Transverse colon (tissue), 4 donors: ENCODE data around the gene IL3. TPM values are rescaled to one million over a fixed set of nuclear protein-coding genes. Genes with fewer than 3 reads are reported as not detected.

Source experiments
- DNase-seq: peaks from one replicate; pipeline ENCODE4 v3.0.0-alpha.2; 2019
- H3K27ac ChIP-seq, 4 donors: fragments of 200-600 bp; sonication (generic); 2 replicates each; pipeline ENCODE4 v1.5.1; 2016 to 2018; ENCODE audit warnings: inconsistent platforms in 4 of 4
- H3K27me3 ChIP-seq: fragments of 200-600 bp; sonication (generic); 2 replicates; pipeline ENCODE4 v1.5.1; 2017; ENCODE audit warnings: inconsistent platforms
- H3K36me3 ChIP-seq, 4 donors: fragments of 200-600 bp; sonication (generic); 2 replicates each; pipeline ENCODE4 v1.5.1; 2017 to 2019; ENCODE audit warnings: inconsistent platforms in 4 of 4
- H3K4me1 ChIP-seq, 4 donors: fragments of 200-600 bp; sonication (generic); 2 replicates each; pipeline ENCODE4 v1.5.1; 2017 to 2020; ENCODE audit warnings: inconsistent platforms in 4 of 4
- H3K4me3 ChIP-seq, 4 donors: fragments of 200-600 bp; sonication (generic); 1 replicate in 1 of 4; 2 replicates in 3 of 4; pipeline versions ENCODE4 v1.5.1 to v1.6.1; 2017 to 2019; ENCODE audit warnings: inconsistent platforms in 4 of 4
- H3K9me3 ChIP-seq, 2 donors: fragments of 200-600 bp; sonication (generic); 2 replicates each; pipeline ENCODE4 v1.5.1; 2017 to 2019; ENCODE audit warnings: inconsistent platforms in 2 of 2
- EP300 ChIP-seq: sonication (generic); formaldehyde crosslinking; IDR thresholded peaks from one replicate; pipeline ENCODE4 v1.6.1; 2017; ENCODE audit warnings: antibody characterized with exemption, low read depth
- POLR2A ChIP-seq: fragments of 450-650 bp; IDR thresholded peaks from one replicate; pipeline ENCODE4 v1.6.1; 2016; ENCODE audit warnings: antibody characterized with exemption, mild to moderate bottlenecking, moderate library complexity
- POLR2AphosphoS5 ChIP-seq, 3 donors: sonication (generic); formaldehyde crosslinking; IDR thresholded peaks; one replicate each; pipeline ENCODE4 v1.6.1; 2016; ENCODE audit warnings: antibody characterized with exemption in 3 of 3
- WGBS, 2 donors: methylation state at CpG; one replicate each; pipeline ENCODE4 v1.1.5; 2018; ENCODE audit warnings: low coverage in 1 of 2; 5-methylcytosine and 5-hydroxymethylcytosine counted together
- in situ Hi-C, 4 donors: fragments of 200-750 bp; cut with MboI; loops; one replicate each; pipeline versions ENCODE4 v1.15.0 to v1.15.1; 2017; ENCODE audit warnings: low sequenced_read_pairs in 3 of 4, low pct_ligation_motif_present in 1 of 4, low pct_unique_long_range_greater_than_20kb in 1 of 4
- intact Hi-C: fragments of 100-400 bp; cut with DNase I; formaldehyde crosslinking; loops from one replicate; pipeline ENCODE4 v1.15.1; 2023; ENCODE audit warnings: low total_unique reads
- total RNA-seq, 4 donors: library from RNA; depleted of rRNA; stranded (reverse); fragments of >200 nt; gene quantifications; one replicate each; pipeline ENCODE4 v1.1.0, GENCODE V29; 2016
- TF ChIP-seq, protein P1 (sequence below), 5 experiments: fragments of 200-600 bp in 3 of 5; fragments of 450-650 bp in 2 of 5; sonication (generic) in 3 of 5; IDR thresholded peaks; 1 replicate in 2 of 5; 2 replicates in 3 of 5; pipeline ENCODE4 v1.5.1; 2016 to 2017; ENCODE audit warnings: antibody characterized with exemption in 5 of 5, inconsistent platforms in 3 of 5, mild to moderate bottlenecking in 2 of 5, moderate library complexity in 1 of 5

The IL3 gene
- total RNA-seq, 4 donors from 2014 or later: not detected

GRCh38 chr5:132055441-132055807 lies 5.0 kb upstream of the IL3 start:
- no peaks in the 10 kb centered on the region for H3K9me3 ChIP-seq
- DNase-seq: no peak
- TF ChIP-seq, protein P1, sequence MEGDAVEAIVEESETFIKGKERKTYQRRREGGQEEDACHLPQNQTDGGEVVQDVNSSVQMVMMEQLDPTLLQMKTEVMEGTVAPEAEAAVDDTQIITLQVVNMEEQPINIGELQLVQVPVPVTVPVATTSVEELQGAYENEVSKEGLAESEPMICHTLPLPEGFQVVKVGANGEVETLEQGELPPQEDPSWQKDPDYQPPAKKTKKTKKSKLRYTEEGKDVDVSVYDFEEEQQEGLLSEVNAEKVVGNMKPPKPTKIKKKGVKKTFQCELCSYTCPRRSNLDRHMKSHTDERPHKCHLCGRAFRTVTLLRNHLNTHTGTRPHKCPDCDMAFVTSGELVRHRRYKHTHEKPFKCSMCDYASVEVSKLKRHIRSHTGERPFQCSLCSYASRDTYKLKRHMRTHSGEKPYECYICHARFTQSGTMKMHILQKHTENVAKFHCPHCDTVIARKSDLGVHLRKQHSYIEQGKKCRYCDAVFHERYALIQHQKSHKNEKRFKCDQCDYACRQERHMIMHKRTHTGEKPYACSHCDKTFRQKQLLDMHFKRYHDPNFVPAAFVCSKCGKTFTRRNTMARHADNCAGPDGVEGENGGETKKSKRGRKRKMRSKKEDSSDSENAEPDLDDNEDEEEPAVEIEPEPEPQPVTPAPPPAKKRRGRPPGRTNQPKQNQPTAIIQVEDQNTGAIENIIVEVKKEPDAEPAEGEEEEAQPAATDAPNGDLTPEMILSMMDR (IDR thresholded peaks at IDR 0.05): no peak
- no peak for TF ChIP-seq POLR2A
- no peak for TF ChIP-seq EP300
- TF ChIP-seq POLR2AphosphoS5 (IDR thresholded peaks at IDR 0.05): no peak
- in situ Hi-C loops: no loop called here
- no peak overlapping the region for H3K4me3 ChIP-seq
- H3K36me3 ChIP-seq: no peaks in the 10 kb centered on the region
- H3K4me1 ChIP-seq: no peaks in the 10 kb centered on the region
- intact Hi-C loops: no loop called here
- no peaks in the 10 kb centered on the region for H3K27me3 ChIP-seq
- H3K27ac ChIP-seq: no peak overlapping the region
- 100% methylated on average over 1 of the region's 1 CpG; no CpG with 5 or more reads in 1 of the 2 donors for WGBS, 2 donors

DNA sequence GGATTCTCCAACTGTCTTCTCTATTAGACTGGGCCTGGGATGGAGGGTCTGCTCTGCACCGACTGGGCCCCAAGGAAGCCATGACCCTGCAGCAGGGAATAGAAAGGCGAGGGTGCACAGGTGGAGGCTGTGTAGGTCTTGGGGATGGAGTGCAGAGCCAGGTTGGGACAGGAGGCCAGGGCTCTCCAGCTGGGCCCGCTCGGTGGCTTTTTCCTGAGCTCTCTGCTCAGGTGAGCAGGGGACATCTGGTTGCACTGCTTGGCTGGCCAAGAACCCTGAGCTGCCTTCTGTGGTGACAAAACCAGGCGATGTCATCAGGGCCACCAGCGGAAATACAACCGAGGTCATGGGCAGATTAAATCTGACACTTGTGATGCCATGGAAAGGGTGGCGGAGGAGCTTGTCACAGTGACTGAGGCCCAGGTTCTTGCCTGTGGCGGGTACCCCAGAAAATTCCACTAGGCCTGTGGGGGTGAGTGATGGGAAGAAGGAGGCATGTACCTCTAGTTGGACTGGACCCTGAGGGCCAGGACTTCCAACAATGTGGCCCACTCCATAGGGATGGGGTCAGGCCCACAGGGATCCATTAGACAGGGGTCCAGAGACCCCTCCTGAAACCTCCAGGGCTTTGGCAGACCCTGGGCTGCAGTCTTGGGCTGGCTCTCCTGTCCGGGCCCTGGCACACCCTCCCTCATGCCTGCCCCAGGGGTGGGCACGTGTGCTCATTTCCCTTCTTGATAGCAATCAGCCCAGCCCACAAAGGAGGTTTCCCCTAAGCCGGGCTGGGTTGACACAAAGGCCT lies 4.4 kb upstream of the IL3 start:
- in situ Hi-C loops (no loop called here), intact Hi-C loops (no loop called here)
- 74 to 80% methylated on average over 1 to 12 of the region's 12 CpGs for WGBS, 2 donors
- H3K27ac ChIP-seq: no peak overlapping the region
- no peak for DNase-seq
- no peaks in the 10 kb centered on the region for H3K4me1 ChIP-seq
- no peaks in the 10 kb centered on the region for H3K9me3 ChIP-seq
- H3K4me3 ChIP-seq: no peak overlapping the region
- H3K36me3 ChIP-seq: no peaks in the 10 kb centered on the region
- TF ChIP-seq EP300 (no peak), POLR2A (no peak), POLR2AphosphoS5 (IDR thresholded peaks at IDR 0.05) (no peak)
- TF ChIP-seq, protein P1 (IDR thresholded peaks at IDR 0.05): no peak
- no peaks in the 10 kb centered on the region for H3K27me3 ChIP-seq

GRCh38 chr5:132056610-132057497 lies 3.6 kb upstream of the IL3 start:
- H3K36me3 ChIP-seq: no peaks in the 10 kb centered on the region
- no peaks in the 10 kb centered on the region for H3K27me3 ChIP-seq
- intact Hi-C loops (no loop called here), in situ Hi-C loops (no loop called here)
- H3K27ac ChIP-seq: no peak overlapping the region
- TF ChIP-seq POLR2AphosphoS5 (IDR thresholded peaks at IDR 0.05) (no peak), POLR2A (no peak), EP300 (no peak)
- TF ChIP-seq, protein P1 (IDR thresholded peaks at IDR 0.05): no peak
- H3K4me1 ChIP-seq: no peaks in the 10 kb centered on the region
- DNase-seq: peak; percentile 4
- WGBS, 2 donors: 89 to 100% methylated on average over 2 to 12 of the region's 14 CpGs
- no peaks in the 10 kb centered on the region for H3K9me3 ChIP-seq
- H3K4me3 ChIP-seq: no peak overlapping the region

DNA sequence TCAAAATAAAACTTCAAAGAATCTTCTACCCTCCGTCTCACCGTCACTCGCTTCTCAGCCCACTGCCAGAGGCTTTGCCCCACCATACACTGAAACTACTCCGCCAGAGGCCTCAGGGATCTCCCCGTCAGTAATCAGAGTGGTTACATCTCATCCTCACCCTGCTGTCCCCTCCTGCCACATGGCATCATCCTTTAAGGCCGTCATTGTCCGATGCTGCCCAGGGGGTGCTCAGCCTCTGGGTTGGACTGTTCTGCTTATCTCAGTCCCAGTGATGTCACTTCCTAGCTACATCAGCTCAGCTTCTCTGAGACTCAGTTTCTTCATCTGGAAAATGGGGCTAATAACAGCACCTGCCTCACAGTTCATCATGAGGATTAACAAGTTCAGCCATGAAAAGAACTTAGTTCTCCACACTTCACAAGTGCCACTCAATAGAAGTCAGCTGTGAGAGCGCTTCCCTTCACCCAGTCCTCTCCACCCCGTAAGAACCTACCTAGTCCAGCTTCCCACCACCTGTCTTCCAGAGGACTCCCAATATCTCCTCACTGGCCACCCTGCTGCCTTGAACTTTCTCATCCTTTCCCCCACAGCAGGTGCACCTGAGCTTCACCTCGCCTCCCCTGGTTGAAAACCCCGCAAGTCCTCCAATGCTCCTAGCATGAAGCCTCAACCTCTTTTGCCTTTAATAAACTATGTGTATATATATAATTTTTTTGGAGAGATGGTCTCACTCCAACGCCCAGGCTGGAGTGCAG lies 2.8 kb upstream of the IL3 start:
- intact Hi-C loops: no loop called here
- Histone ChIP-seq H3K27ac (no peak overlapping the region), H3K27me3 (no peaks in the 10 kb centered on the region), H3K4me1 (no peaks in the 10 kb centered on the region), H3K36me3 (no peaks in the 10 kb centered on the region), H3K9me3 (no peaks in the 10 kb centered on the region), H3K4me3 (no peak overlapping the region)
- 86 to 90% methylated on average over 3 to 12 of the region's 12 CpGs for WGBS, 2 donors
- DNase-seq: peak; percentile 3
- in situ Hi-C loops: no loop called here
- TF ChIP-seq POLR2AphosphoS5 (IDR thresholded peaks at IDR 0.05): no peak
- TF ChIP-seq POLR2A: no peak
- TF ChIP-seq EP300: no peak
- TF ChIP-seq, protein P1 (IDR thresholded peaks at IDR 0.05): no peak
